Effector memory CD4-positive, alpha-beta T cell (primary cell): ENCODE results near the gene HMG20A.

Experiments used
- DNase-seq, 3 donors: peaks; one replicate each; pipeline ENCODE4 v3.0.0-alpha.2; 2020
- H3K27ac ChIP-seq: 2 replicates; pipeline ENCODE4 v1.7.0; 2013; ENCODE audit warnings: mild to moderate bottlenecking, low read length, moderate library complexity; ENCODE audit not compliant: insufficient read depth, poor library complexity, severe bottlenecking
- H3K27me3 ChIP-seq: replicated peaks from 2 replicates; pipeline ENCODE4 v1.7.0; 2013; ENCODE audit warnings: mild to moderate bottlenecking, low read length; ENCODE audit not compliant: insufficient read depth, control insufficient read depth, poor library complexity, severe bottlenecking
- H3K36me3 ChIP-seq: 2 replicates; pipeline ENCODE4 v1.7.0; 2013; ENCODE audit warnings: mild to moderate bottlenecking, low read length, moderate library complexity; ENCODE audit not compliant: control insufficient read depth, insufficient read depth
- H3K4me1 ChIP-seq: 2 replicates; pipeline ENCODE4 v1.7.0; 2013; ENCODE audit warnings: low read length, mild to moderate bottlenecking; ENCODE audit not compliant: control insufficient read depth, insufficient read depth, poor library complexity, severe bottlenecking
- H3K4me3 ChIP-seq: 2 replicates; pipeline ENCODE4 v1.7.0; 2013; ENCODE audit warnings: low read length, low read depth, mild to moderate bottlenecking; ENCODE audit not compliant: insufficient read depth, poor library complexity, severe bottlenecking
- H3K9me3 ChIP-seq: 2 replicates; pipeline ENCODE4 v1.7.0; 2013; ENCODE audit warnings: mild to moderate bottlenecking, low read length, moderate library complexity; ENCODE audit not compliant: control insufficient read depth

The HMG20A gene

GRCh38 chr15:77473328-77473727 lies 52.6 kb downstream of the HMG20A start:
- no peaks in the 10 kb centered on the region for H3K9me3 ChIP-seq
- H3K4me3 ChIP-seq, result no peak overlapping the region
- H3K4me1 ChIP-seq, result no peaks in the 10 kb centered on the region
- H3K27ac ChIP-seq, result no peak overlapping the region
- no peaks in the 10 kb centered on the region for H3K27me3 ChIP-seq
- H3K36me3 ChIP-seq, result peaks cover 36% of the 10 kb centered on the region
- no peak for DNase-seq

GRCh38 chr15:77474310-77474988 lies 53.8 kb downstream of the HMG20A start:
- Histone ChIP-seq H3K27me3 (no peaks in the 10 kb centered on the region), H3K9me3 (no peaks in the 10 kb centered on the region), H3K36me3 (peaks cover 42% of the 10 kb centered on the region), H3K27ac (no peak overlapping the region), H3K4me3 (no peak overlapping the region), H3K4me1 (no peaks in the 10 kb centered on the region)
- DNase-seq, result no peak

GRCh38 chr15:77475001-77475400 lies 54.3 kb downstream of the HMG20A start:
- peaks cover 48% of the 10 kb centered on the region for H3K36me3 ChIP-seq
- no peaks in the 10 kb centered on the region for H3K9me3 ChIP-seq
- H3K27me3 ChIP-seq, result no peaks in the 10 kb centered on the region
- no peak overlapping the region for H3K4me3 ChIP-seq
- no peak overlapping the region for H3K27ac ChIP-seq
- H3K4me1 ChIP-seq, result no peaks in the 10 kb centered on the region
- no peak for DNase-seq

GRCh38 chr15:77475898-77476297 lies 55.2 kb downstream of the HMG20A start:
- H3K4me3 ChIP-seq, result no peak overlapping the region
- peaks cover 42% of the 10 kb centered on the region for H3K36me3 ChIP-seq

GRCh38 chr15:77476995-77477394 lies 56.3 kb downstream of the HMG20A start:
- Histone ChIP-seq H3K27me3 (no peaks in the 10 kb centered on the region), H3K4me1 (no peaks in the 10 kb centered on the region), H3K27ac (no peak overlapping the region), H3K36me3 (peaks cover 36% of the 10 kb centered on the region), H3K4me3 (no peak overlapping the region), H3K9me3 (no peaks in the 10 kb centered on the region)
- no peak for DNase-seq

More at GRCh38 chr15:77475898-77476297, 55.2 kb downstream of the HMG20A start:
- no peak overlapping the region for H3K27ac ChIP-seq
- DNase-seq, result no peak
- no peaks in the 10 kb centered on the region for H3K27me3 ChIP-seq
- H3K4me1 ChIP-seq, result no peaks in the 10 kb centered on the region
- H3K9me3 ChIP-seq, result no peaks in the 10 kb centered on the region

- Histone ChIP-seq H3K4me3 (no peak overlapping the region), H3K27ac (no peak overlapping the region), H3K9me3 (no peaks in the 10 kb centered on the region), H3K27me3 (no peaks in the 10 kb centered on the region), H3K36me3 (peaks cover 38% of the 10 kb centered on the region), H3K4me1 (no peaks in the 10 kb centered on the region)
- DNase-seq, result no peak
Measured at GRCh38 chr15:77478051-77478450, 57.4 kb downstream of the HMG20A start.

- DNase-seq, result no peak
- Histone ChIP-seq H3K27me3 (no peaks in the 10 kb centered on the region), H3K9me3 (no peaks in the 10 kb centered on the region), H3K4me1 (no peaks in the 10 kb centered on the region), H3K36me3 (peaks cover 47% of the 10 kb centered on the region), H3K4me3 (no peak overlapping the region), H3K27ac (no peak overlapping the region)
Measured at GRCh38 chr15:77479015-77479414, 58.3 kb downstream of the HMG20A start.

- Histone ChIP-seq H3K27me3 (no peaks in the 10 kb centered on the region), H3K36me3 (peaks cover 56% of the 10 kb centered on the region), H3K4me1 (no peaks in the 10 kb centered on the region), H3K4me3 (no peak overlapping the region), H3K9me3 (no peaks in the 10 kb centered on the region), H3K27ac (no peak overlapping the region)
- DNase-seq, result no peak
Measured at GRCh38 chr15:77480859-77481633, 60.4 kb downstream of the HMG20A start.

GRCh38 chr15:77481670-77482069 lies 61.0 kb downstream of the HMG20A start:
- H3K9me3 ChIP-seq, result no peaks in the 10 kb centered on the region
- no peak overlapping the region for H3K4me3 ChIP-seq
- no peak overlapping the region for H3K27ac ChIP-seq
- H3K4me1 ChIP-seq, result no peaks in the 10 kb centered on the region
- H3K36me3 ChIP-seq, result peaks cover 56% of the 10 kb centered on the region
- H3K27me3 ChIP-seq, result no peaks in the 10 kb centered on the region
- DNase-seq, result no peak

- Histone ChIP-seq H3K36me3 (peaks cover 52% of the 10 kb centered on the region), H3K4me1 (no peaks in the 10 kb centered on the region), H3K27me3 (no peaks in the 10 kb centered on the region), H3K4me3 (no peak overlapping the region), H3K9me3 (no peaks in the 10 kb centered on the region), H3K27ac (no peak overlapping the region)
- no peak for DNase-seq
Measured at GRCh38 chr15:77482570-77482969, 61.9 kb downstream of the HMG20A start.
